ENCODE measurements around the gene ADGRL1.

DNA sequence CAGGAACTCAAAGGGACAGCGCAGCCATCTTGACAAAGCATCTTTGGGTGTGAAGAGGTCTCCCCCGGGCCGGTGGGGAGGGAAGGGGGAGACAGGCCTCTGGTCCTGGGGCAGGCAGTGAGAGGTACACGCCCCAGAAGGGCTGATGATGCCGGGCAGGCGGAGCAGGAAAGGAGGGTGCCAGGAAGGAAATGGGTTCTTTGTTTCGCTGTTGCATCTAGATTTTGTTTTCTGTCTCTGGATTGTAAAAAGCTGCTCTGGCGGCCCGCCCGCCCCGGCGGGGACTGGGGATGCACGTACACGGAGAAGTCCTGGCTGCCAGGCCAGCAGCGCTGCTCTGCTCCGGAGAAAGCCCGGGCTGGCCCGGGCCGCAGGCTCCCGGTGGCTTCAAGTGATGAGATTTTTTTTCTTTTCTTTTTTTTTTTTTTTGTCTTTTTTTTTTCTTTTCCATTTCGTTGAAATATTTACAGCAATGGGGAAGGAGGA lies 56.4 kb downstream of the ADGRL1 start:
- TF ChIP-seq CTCF (IDR thresholded peaks at IDR 0.05) (no peak), POLR2A (IDR thresholded peaks at IDR 0.05) (no peak)

Measured in thyroid gland (tissue), 4 donors.